ENCODE measurements around the gene CCDC47. TPM values are rescaled to one million over a fixed set of nuclear protein-coding genes. Genes with fewer than 3 reads are reported as not detected.
A peak's percentile ranks its signal among the peaks of the same experiment; 100 is the strongest.
"Not testable (repeated sequence)": the region's sequence is repeated elsewhere in the genome, so short reads cannot be mapped to it uniquely, and the experiment has no call there.

The CCDC47 gene
- polyA plus RNA-seq, 1 donor from 2014 or later: 36.7 TPM

DNA sequence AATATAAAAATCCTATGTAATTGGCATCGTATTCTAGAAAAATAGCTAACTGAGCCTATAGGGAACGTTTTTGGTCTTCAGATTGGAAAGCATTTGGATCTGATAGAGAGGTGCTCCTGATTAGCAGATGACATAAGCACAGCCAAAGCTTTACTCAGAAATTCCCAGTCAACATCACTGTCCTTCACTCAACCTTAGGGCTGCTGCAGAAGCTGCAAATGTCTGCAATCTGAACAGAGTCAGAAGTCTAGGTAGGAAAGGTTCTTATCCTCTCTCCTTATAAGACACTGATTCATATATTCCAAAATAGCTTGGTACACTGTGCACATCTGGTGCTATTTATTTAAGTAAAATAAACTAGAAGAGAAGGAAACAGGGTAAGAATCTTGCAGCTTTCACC lies 51.0 kb downstream of the CCDC47 start:
- Mint-ChIP-seq H3K36me3 (peaks cover 2% of the 10 kb centered on the region), H3K27me3 (no peaks in the 10 kb centered on the region), H3K27ac (peak overlapping the region in 1 of 3 donors; percentile 71), H3K4me3 (no peak overlapping the region), H3K9me3 (no peaks in the 10 kb centered on the region), H3K4me1 (peaks cover 0 to 2% (median 0%) of the 10 kb centered on the region in 3 donors)

DNA sequence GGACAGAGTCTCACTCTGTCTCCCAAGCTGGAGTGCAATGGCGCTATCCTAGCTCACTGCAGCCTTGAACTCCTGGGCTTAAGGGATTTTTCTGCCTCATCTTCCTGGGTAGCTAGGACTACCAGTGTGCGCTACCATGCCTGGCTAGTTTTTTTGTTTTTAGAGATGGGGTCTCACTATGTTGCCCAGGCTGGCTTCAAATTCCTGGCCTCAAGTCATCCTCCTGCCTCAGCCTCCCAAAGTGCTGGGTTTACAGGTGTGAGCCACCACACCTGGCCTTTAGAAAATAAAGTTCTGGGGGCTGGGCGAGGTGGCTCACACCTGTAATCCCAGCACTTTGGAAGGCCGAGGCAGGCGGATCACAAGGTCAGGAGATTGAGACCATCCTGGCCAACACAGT lies 53.2 kb downstream of the CCDC47 start:
- not testable (repeated sequence) for H3K27ac Mint-ChIP-seq, H3K36me3 Mint-ChIP-seq, H3K4me3 Mint-ChIP-seq, H3K9me3 Mint-ChIP-seq, H3K27me3 Mint-ChIP-seq, H3K4me1 Mint-ChIP-seq

DNA sequence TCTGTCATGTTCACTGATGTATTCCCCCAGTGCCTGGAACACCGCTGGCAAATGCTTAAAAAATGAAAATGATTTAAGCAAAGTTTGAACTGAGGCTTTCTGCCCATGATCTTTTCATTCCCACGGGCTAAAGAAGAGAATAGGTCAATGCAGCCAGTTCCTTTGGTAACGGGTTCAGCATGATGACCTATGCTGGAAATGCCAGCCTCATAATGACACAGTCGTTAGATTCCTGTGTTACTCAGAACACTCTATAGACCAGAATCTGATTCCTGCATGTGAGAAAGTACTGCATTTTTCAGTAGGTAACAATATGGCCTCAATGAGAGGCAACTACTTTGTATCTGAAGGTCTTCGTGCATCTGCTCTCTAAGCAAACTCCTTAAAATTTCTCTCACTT lies 54.4 kb downstream of the CCDC47 start:
- Mint-ChIP-seq H3K9me3 (no peaks in the 10 kb centered on the region), H3K4me3 (no peak overlapping the region), H3K27ac (peak overlapping the region in 2 of 3 donors; percentile 46 to 81), H3K27me3 (no peaks in the 10 kb centered on the region), H3K4me1 (peaks cover 0 to 3% (median 0%) of the 10 kb centered on the region in 3 donors), H3K36me3 (no peaks in the 10 kb centered on the region)

DNA sequence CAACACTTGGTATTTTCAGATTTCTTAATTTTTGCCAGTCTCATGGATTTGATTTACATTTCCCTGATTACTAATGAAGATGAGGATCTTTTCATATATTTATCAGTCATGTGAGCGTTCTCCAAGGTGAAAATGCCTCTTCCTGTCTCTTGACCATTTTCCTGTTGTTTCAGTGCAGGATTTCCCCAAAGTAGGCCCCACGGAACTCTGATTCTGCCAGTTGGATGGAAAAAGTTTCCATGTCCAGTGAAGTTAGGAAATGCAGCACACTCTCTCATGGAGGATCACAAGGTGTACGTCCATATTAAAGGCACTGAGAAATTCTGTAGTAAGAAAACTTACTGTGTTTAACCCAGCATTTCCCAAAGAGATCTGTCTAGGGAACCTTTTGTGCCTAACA lies 57.0 kb downstream of the CCDC47 start:
- no peaks in the 10 kb centered on the region for H3K9me3 Mint-ChIP-seq
- H3K4me3 Mint-ChIP-seq: no peak overlapping the region
- no peaks in the 10 kb centered on the region for H3K27me3 Mint-ChIP-seq
- no peaks in the 10 kb centered on the region for H3K36me3 Mint-ChIP-seq
- peaks cover 0 to 3% (median 0%) of the 10 kb centered on the region in 3 donors for H3K4me1 Mint-ChIP-seq
- no peak overlapping the region for H3K27ac Mint-ChIP-seq

DNA sequence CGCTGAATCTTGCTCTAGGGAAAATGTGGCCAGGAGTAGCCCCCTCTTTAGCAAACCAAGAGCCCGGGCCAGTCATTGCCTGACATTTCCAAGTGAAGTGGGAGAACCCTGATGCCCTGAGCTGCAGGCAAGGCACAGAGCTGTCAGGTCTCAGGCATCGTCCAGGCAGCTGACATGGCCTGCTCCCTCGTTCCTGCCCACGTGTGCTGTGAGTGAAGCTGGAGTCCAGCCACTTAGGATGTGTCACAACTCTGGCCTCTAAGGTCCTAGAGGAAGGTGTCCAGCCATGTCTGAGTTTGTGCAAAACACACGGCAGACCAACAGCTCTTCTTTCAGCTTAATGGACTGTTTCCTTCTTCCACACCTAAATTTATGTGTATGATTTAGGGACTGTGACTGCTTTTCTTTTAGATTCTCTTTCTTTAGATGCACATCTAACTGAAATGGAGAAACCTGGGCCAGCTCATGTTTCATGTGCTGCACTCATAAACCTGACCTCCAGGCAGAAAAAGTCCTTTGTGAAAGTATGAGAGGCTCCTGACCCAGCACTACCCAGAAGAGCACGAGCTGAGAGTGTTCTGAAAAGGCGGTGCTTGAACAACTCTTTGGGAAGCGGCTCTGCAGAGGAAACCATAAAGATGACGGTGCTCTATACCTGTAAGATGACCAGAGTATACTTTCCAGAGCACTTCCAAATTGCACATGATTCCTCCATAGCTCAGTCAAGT lies 58.7 kb downstream of the CCDC47 start:
- H3K4me1 Mint-ChIP-seq: peaks cover 6 to 10% (median 6%) of the 10 kb centered on the region in 3 donors
- H3K27me3 Mint-ChIP-seq: no peaks in the 10 kb centered on the region
- no peak overlapping the region for H3K4me3 Mint-ChIP-seq
- H3K27ac Mint-ChIP-seq: peak overlapping the region in 2 of 3 donors; percentile 35 to 46
- no peaks in the 10 kb centered on the region for H3K36me3 Mint-ChIP-seq
- H3K9me3 Mint-ChIP-seq: no peaks in the 10 kb centered on the region

DNA sequence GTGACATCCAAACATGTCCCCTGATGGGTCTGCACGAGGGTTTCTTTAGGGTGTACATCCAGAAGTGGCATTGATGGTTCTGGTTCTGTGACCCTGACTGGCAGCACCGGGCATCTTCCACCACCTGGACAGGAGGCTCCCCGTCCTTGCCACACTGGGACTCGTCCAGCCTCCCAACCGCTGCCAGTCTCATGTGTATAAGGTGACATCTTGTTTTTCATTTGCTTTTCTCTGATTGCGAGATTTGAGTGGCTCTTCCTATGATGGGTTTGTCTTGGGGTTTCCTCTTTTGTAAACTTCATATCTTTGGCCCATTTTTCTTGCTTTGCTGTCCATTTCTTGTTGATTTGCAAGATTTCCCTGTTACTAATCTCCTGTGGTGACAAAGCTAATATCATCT lies 64.3 kb downstream of the CCDC47 start:
- H3K4me3 Mint-ChIP-seq: peak overlapping the region in 3 of 4 donors; percentile 12 to 32 (median 19)
- peak overlapping the region; percentile 73 to 87 (median 74) for H3K27ac Mint-ChIP-seq
- H3K36me3 Mint-ChIP-seq: peaks cover 2% of the 10 kb centered on the region
- no peaks in the 10 kb centered on the region for H3K27me3 Mint-ChIP-seq
- no peaks in the 10 kb centered on the region for H3K9me3 Mint-ChIP-seq
- peaks cover 28 to 40% (median 30%) of the 10 kb centered on the region in 3 donors for H3K4me1 Mint-ChIP-seq

DNA sequence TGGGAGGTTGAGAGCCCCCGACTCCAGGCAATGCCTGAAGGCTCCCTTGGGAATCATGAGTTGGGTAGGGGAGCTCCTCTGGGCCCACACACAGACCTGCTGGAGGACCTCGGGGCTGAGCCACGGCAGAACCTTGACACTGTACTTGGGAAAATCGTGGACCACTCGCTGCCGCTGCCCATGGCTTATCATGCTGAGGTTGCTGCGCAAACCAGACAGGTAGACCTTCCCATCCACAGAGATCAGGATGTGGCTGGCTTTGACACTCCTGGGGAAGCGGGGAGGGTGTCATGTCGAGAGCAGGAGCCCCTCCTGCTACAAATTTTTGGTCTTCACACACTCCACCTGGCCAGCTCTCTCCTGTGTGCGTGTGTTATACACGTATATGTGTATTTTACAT lies 66.2 kb downstream of the CCDC47 start:
- Mint-ChIP-seq H3K4me1 (peaks cover 40 to 57% (median 40%) of the 10 kb centered on the region in 3 donors), H3K27ac (peak overlapping the region; percentile 67 to 100 (median 81)), H3K9me3 (no peaks in the 10 kb centered on the region), H3K4me3 (no peak overlapping the region), H3K36me3 (peaks cover 2% of the 10 kb centered on the region), H3K27me3 (no peaks in the 10 kb centered on the region)

DNA sequence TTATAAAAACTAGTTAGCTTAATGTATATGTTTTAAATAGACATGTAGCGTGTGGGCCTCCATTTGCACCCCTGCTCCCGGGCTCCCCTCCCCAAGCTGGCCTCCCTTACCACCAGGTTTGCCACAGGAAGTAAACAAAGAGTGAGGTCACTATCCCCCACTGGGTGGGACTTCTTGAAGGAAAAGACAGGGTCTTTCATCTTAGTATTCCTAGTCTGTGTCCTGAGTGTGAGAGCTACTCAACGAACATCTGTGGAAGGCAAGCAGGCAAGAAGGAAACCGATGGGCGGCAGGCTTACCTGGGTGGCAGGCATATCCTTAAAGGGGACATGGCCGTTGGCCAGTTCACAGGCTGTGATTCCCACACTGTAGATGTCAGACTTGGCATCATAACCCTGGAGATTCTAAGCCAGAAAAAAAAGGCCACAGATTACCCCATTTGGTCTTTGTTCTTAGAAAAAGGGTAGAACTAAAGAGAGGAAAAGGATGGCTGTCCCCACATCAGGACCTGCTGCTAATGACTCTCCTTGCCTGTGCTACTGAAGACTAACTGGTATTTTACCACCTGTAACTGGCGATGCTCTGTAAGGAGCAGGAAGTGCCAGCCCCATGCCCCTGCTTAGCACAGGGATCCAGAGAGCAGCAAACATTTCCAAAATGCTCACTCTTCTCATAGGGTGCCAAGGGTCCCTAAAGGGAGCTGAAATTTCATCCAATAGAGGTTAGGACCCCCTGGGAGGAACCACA lies 66.9 kb downstream of the CCDC47 start:
- peak overlapping the region in 2 of 4 donors; percentile 46 to 75 for H3K4me3 Mint-ChIP-seq
- H3K27ac Mint-ChIP-seq: peak overlapping the region; percentile 92 to 100 (median 97)
- peaks cover 3% of the 10 kb centered on the region for H3K36me3 Mint-ChIP-seq
- peaks cover 42 to 59% (median 46%) of the 10 kb centered on the region in 3 donors for H3K4me1 Mint-ChIP-seq
- no peaks in the 10 kb centered on the region for H3K9me3 Mint-ChIP-seq
- no peaks in the 10 kb centered on the region for H3K27me3 Mint-ChIP-seq

DNA sequence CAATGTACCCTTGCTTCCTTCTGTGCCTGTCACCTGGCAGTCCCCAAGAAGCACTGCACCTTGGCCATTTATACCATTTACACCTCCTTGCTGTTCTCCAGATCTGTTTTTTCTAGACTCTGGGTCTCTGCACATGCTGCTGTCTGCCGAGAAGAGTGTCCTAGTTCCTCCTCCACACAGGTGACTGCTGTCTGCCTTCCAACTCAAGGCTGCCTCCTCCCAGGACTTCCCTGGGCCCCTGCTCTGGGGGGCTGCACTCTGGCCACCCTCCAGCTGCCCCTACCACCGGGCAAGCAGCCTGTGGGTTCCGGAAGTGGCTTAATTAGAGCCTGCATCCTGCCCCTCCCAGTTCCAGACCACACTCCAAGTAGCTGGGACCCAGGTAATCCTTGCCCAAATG lies 67.7 kb downstream of the CCDC47 start:
- Mint-ChIP-seq H3K27me3 (no peaks in the 10 kb centered on the region), H3K4me3 (peak overlapping the region; percentile 50 to 80 (median 66)), H3K27ac (peak overlapping the region in 2 of 3 donors; percentile 97 to 100), H3K9me3 (no peaks in the 10 kb centered on the region), H3K36me3 (peaks cover 5% of the 10 kb centered on the region), H3K4me1 (peaks cover 43 to 60% (median 49%) of the 10 kb centered on the region in 3 donors)

DNA sequence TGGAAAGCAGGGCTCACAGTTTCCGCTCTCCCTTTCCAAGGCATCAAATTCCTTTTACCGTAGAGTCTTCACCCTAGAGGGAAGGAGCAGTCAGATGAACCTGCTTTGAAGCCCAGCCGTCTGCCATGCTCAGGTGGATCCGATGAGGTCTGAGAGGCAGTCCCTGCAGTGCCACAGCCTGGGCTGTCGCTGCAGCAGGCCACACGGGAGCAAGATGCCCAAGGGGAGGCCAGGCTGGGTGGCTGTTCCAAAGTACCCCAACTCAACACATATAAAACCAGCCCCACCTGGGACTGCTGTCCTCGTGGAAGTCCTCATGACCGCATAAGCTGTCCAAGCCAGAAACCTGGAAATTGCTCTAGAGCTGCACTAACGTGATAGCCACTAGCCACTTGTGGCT lies 68.6 kb downstream of the CCDC47 start:
- Mint-ChIP-seq H3K27ac (peak overlapping the region in 2 of 3 donors; percentile 97 to 100), H3K27me3 (no peaks in the 10 kb centered on the region), H3K36me3 (peaks cover 5% of the 10 kb centered on the region), H3K4me3 (peak overlapping the region in 3 of 4 donors; percentile 61 to 80 (median 72)), H3K4me1 (peaks cover 39 to 54% (median 43%) of the 10 kb centered on the region in 3 donors), H3K9me3 (no peaks in the 10 kb centered on the region)

DNA sequence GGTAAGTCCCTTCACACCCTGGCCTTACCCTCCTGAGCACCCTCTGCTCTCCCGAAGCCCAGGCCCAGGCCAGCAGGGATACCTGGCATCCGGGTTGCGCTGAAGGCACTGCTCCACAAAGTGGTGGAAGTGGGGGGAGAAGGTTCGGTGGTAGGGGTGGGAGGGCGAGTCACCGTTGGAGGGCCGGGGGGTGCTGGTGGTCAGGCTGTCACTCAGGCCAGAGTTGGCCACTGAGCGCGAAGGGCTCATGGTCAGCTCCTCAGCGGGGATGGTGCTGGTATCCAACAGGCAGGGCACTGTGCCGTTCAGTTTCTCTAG lies 69.2 kb downstream of the CCDC47 start:
- peaks cover 36 to 51% (median 40%) of the 10 kb centered on the region in 3 donors for H3K4me1 Mint-ChIP-seq
- H3K36me3 Mint-ChIP-seq: peaks cover 5% of the 10 kb centered on the region
- peak overlapping the region in 1 of 4 donors; percentile 73 for H3K4me3 Mint-ChIP-seq
- no peaks in the 10 kb centered on the region for H3K9me3 Mint-ChIP-seq
- peak overlapping the region; percentile 39 to 100 (median 97) for H3K27ac Mint-ChIP-seq
- no peaks in the 10 kb centered on the region for H3K27me3 Mint-ChIP-seq

DNA sequence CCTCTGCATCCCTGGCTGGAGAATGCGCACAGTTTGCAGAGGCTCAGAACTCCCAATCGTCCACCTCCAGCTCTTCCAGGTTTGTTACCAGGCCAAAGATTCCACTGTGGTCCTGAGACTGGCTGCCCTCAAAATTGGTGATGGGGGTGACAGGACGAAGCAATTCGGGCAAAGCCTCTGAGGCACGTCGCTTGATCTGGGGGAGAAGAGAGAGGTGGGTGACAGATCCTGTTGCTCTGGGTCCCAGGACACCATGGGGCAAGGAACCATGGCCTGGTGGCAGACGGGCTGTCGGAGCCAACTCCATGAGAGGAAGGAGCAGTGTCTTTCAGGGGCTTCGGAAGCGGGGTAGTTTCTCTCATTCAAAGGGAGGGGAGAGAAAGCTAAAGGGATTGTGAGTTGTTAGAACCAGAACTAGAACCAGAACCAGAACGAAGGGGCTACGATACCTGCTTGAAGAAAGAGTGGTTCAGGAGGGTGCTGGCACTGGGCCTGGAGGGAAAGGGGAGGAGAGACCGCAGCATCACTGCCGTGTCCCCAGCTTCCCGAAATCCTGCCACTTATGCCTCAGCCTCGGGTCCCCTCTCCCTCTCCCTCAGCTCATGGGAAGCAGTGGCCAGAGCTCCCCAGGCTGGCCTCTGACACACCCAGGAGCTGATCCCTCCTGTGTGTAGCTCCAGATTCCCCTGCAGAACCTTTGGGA lies 69.7 kb downstream of the CCDC47 start:
- no peaks in the 10 kb centered on the region for H3K27me3 Mint-ChIP-seq

DNA sequence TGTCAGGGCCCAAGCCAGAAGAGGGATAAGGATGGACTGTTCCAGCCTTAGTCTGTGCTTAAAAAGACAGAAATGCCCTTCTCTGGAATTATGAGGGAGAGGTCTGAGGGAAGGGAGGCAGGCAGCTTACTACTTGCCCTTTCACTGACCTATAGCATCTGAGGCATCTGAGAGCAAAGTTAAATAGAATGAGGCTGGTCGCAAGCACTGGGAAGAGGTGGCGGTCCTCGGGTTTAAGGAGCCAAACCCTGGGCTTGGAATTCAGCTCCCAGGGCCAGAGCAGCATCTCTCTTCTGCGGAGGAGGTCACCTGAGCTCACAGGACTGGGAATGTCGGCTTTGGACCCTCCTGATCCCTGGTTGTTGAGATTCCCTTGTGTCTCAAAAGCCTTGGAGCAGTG lies 70.4 kb downstream of the CCDC47 start:
- Mint-ChIP-seq H3K9me3 (no peaks in the 10 kb centered on the region), H3K36me3 (peaks cover 7% of the 10 kb centered on the region), H3K27ac (peak overlapping the region; percentile 98 to 100 (median 99)), H3K4me1 (peaks cover 30 to 46% (median 32%) of the 10 kb centered on the region in 3 donors), H3K27me3 (no peaks in the 10 kb centered on the region), H3K4me3 (peak overlapping the region; percentile 90 to 98 (median 96))

More for the DNA sequence above, 69.7 kb downstream of the CCDC47 start:
- Mint-ChIP-seq H3K4me3 (peak overlapping the region in 3 of 4 donors; percentile 73 to 98 (median 76)), H3K36me3 (peaks cover 5% of the 10 kb centered on the region), H3K27ac (peak overlapping the region; percentile 83 to 100 (median 97)), H3K4me1 (peaks cover 33 to 48% (median 35%) of the 10 kb centered on the region in 3 donors), H3K9me3 (no peaks in the 10 kb centered on the region)

DNA sequence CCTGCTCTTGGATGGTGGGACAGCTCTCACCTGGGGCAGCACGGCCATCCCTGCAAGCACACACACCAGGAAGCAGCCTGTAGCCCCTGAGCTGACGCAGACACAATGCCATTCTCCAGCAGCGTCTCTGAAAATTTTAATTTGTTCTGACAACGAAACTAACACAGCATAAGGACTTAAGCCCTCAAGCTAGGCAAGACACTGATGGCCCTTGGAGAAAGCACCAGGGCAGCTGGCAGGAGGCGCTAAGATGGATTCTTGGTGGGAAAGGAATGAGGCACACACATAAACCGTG lies 70.7 kb downstream of the CCDC47 start:
- H3K27ac Mint-ChIP-seq: peak overlapping the region; percentile 98 to 100 (median 99)
- peaks cover 33 to 46% (median 33%) of the 10 kb centered on the region in 3 donors for H3K4me1 Mint-ChIP-seq
- no peaks in the 10 kb centered on the region for H3K27me3 Mint-ChIP-seq
- peaks cover 9% of the 10 kb centered on the region for H3K36me3 Mint-ChIP-seq
- peak overlapping the region; percentile 90 to 98 (median 96) for H3K4me3 Mint-ChIP-seq
- H3K9me3 Mint-ChIP-seq: no peaks in the 10 kb centered on the region

Measured in IgD-negative memory B cell (primary cell).